Activated T-helper 1 cell treated with anti-CD3 and anti-CD28 coated beads, Interleukin-12 subunit alpha, Interleukin-12 subunit beta, Interleukin-2, Interleukin-4 antibody, amounts not matched to agents 30 ng/mL and 10 ng/mL and 1 ng/mL, durations not matched to agents 14 hours and 24 hours and 36 hours (primary cell): ENCODE measurements around the gene AXIN2. TPM values are rescaled to one million over a fixed set of nuclear protein-coding genes. Genes with fewer than 3 reads are reported as not detected.

Experiments
- DNase-seq: peaks from one replicate; pipeline ENCODE4 v3.0.0; 2021; ENCODE audit warnings: low spot score
- H3K27ac Mint-ChIP-seq: one replicate; pipeline ENCODE4 v1.8.0; 2021; ENCODE audit warnings: mild to moderate bottlenecking, mixed read lengths
- H3K27me3 Mint-ChIP-seq: one replicate; pipeline ENCODE4 v1.8.0; 2022; ENCODE audit warnings: mild to moderate bottlenecking, moderate library complexity, mixed read lengths; ENCODE audit not compliant: insufficient read depth
- H3K36me3 Mint-ChIP-seq: one replicate; pipeline ENCODE4 v1.8.0; 2021; ENCODE audit warnings: low read depth, mixed read lengths
- H3K4me1 Mint-ChIP-seq: one replicate; pipeline ENCODE4 v1.8.0; 2021; ENCODE audit warnings: low read depth, mixed read lengths
- H3K4me3 Mint-ChIP-seq: one replicate; pipeline ENCODE4 v1.8.0; 2021; ENCODE audit warnings: mild to moderate bottlenecking, moderate library complexity, mixed read lengths
- H3K9me3 Mint-ChIP-seq: one replicate; pipeline ENCODE4 v1.8.0; 2021; ENCODE audit warnings: mixed read lengths
- intact Hi-C: fragments of 100-400 bp; cut with micrococcal nuclease; formaldehyde crosslinking; loops from one replicate; pipeline ENCODE4 v1.15.1; 2024
- total RNA-seq: library from RNA; stranded (reverse); gene quantifications from 2 replicates; pipeline ENCODE4 v1.2.3, GENCODE V29; 2022

AXIN2 gene
- total RNA-seq, 1 donor from 2014 or later = 5.6 TPM

GRCh38 chr17:65535777-65536572 is 25.5 kb downstream of the AXIN2 start:
- Mint-ChIP-seq H3K9me3 (no peaks in the 10 kb centered on the region), H3K4me3 (no peak overlapping the region), H3K27ac (no peak overlapping the region), H3K4me1 (peaks cover 7% of the 10 kb centered on the region), H3K27me3 (peaks cover 18% of the 10 kb centered on the region), H3K36me3 (peaks cover 7% of the 10 kb centered on the region)
- intact Hi-C loops = no loop called here
- DNase-seq = no peak

GRCh38 chr17:65533852-65534457 is 27.5 kb downstream of the AXIN2 start:
- Mint-ChIP-seq H3K36me3 (peaks cover 7% of the 10 kb centered on the region), H3K9me3 (no peaks in the 10 kb centered on the region)
- intact Hi-C loops = no loop called here

GRCh38 chr17:65533056-65533745 is 28.2 kb downstream of the AXIN2 start:
- Mint-ChIP-seq H3K4me3 (no peak overlapping the region), H3K9me3 (no peaks in the 10 kb centered on the region), H3K27me3 (peaks cover 7% of the 10 kb centered on the region), H3K36me3 (peaks cover 7% of the 10 kb centered on the region), H3K27ac (no peak overlapping the region), H3K4me1 (no peaks in the 10 kb centered on the region)
- DNase-seq = no peak
- intact Hi-C loops = no loop called here

More at GRCh38 chr17:65533852-65534457, 27.5 kb downstream of the AXIN2 start:
- no peak overlapping the region for H3K27ac Mint-ChIP-seq
- peaks cover 3% of the 10 kb centered on the region for H3K4me1 Mint-ChIP-seq
- DNase-seq = no peak
- H3K27me3 Mint-ChIP-seq = peaks cover 7% of the 10 kb centered on the region
- H3K4me3 Mint-ChIP-seq = no peak overlapping the region

- Mint-ChIP-seq H3K9me3 (no peaks in the 10 kb centered on the region), H3K36me3 (peaks cover 7% of the 10 kb centered on the region), H3K27ac (no peak overlapping the region)
Observed at GRCh38 chr17:65532101-65532890, 29.2 kb downstream of the AXIN2 start.

GRCh38 chr17:65531256-65532100 is 30.0 kb downstream of the AXIN2 start:
- intact Hi-C loops = no loop called here
- no peak overlapping the region for H3K27ac Mint-ChIP-seq
- H3K36me3 Mint-ChIP-seq = peaks cover 7% of the 10 kb centered on the region
- peaks cover 9% of the 10 kb centered on the region for H3K27me3 Mint-ChIP-seq
- no peak for DNase-seq
- no peaks in the 10 kb centered on the region for H3K4me1 Mint-ChIP-seq
- no peak overlapping the region for H3K4me3 Mint-ChIP-seq
- no peaks in the 10 kb centered on the region for H3K9me3 Mint-ChIP-seq

More at GRCh38 chr17:65532101-65532890, 29.2 kb downstream of the AXIN2 start:
- intact Hi-C loops = no loop called here
- DNase-seq = no peak
- Mint-ChIP-seq H3K4me3 (no peak overlapping the region), H3K4me1 (no peaks in the 10 kb centered on the region), H3K27me3 (peaks cover 7% of the 10 kb centered on the region)

- Mint-ChIP-seq H3K4me3 (no peak overlapping the region), H3K9me3 (no peaks in the 10 kb centered on the region), H3K27ac (peak overlapping the region; percentile 29), H3K36me3 (peaks cover 7% of the 10 kb centered on the region), H3K27me3 (peaks cover 11% of the 10 kb centered on the region), H3K4me1 (no peaks in the 10 kb centered on the region)
- DNase-seq = no peak
- intact Hi-C loops = no loop called here
Observed at GRCh38 chr17:65530523-65531255, 30.8 kb downstream of the AXIN2 start.

- H3K9me3 Mint-ChIP-seq = no peaks in the 10 kb centered on the region
- intact Hi-C loops = loop anchor here (10.0 kb wide), 1 partner anchor 265 kb away; no protein-coding TSS in a partner anchor
- H3K36me3 Mint-ChIP-seq = peaks cover 2% of the 10 kb centered on the region
- H3K4me3 Mint-ChIP-seq = no peak overlapping the region
- H3K27ac Mint-ChIP-seq = no peak overlapping the region
- no peak for DNase-seq
- peaks cover 12% of the 10 kb centered on the region for H3K27me3 Mint-ChIP-seq
- H3K4me1 Mint-ChIP-seq = no peaks in the 10 kb centered on the region
Observed at GRCh38 chr17:65529761-65530522, 31.5 kb downstream of the AXIN2 start.

- H3K27ac Mint-ChIP-seq = no peak overlapping the region
- H3K9me3 Mint-ChIP-seq = no peaks in the 10 kb centered on the region
- intact Hi-C loops = loop anchor here (10.0 kb wide), 1 partner anchor 264 kb away; no protein-coding TSS in a partner anchor
- H3K4me3 Mint-ChIP-seq = no peak overlapping the region
- peaks cover 18% of the 10 kb centered on the region for H3K27me3 Mint-ChIP-seq
- peaks cover 2% of the 10 kb centered on the region for H3K36me3 Mint-ChIP-seq
- H3K4me1 Mint-ChIP-seq = peaks cover 4% of the 10 kb centered on the region
- DNase-seq = no peak
Observed at GRCh38 chr17:65529040-65529633, 32.3 kb downstream of the AXIN2 start.

- Mint-ChIP-seq H3K9me3 (no peaks in the 10 kb centered on the region), H3K27me3 (peaks cover 22% of the 10 kb centered on the region), H3K27ac (no peak overlapping the region), H3K4me1 (peaks cover 16% of the 10 kb centered on the region), H3K4me3 (no peak overlapping the region), H3K36me3 (no peaks in the 10 kb centered on the region)
- intact Hi-C loops = loop anchor here (10.0 kb wide), 1 partner anchor 263 kb away; no protein-coding TSS in a partner anchor
- DNase-seq = no peak
Observed at GRCh38 chr17:65527857-65528591, 33.4 kb downstream of the AXIN2 start.

- intact Hi-C loops = loop anchor here (10.0 kb wide), 1 partner anchor 263 kb away; no protein-coding TSS in a partner anchor
- peaks cover 22% of the 10 kb centered on the region for H3K4me1 Mint-ChIP-seq
- DNase-seq = no peak
- H3K36me3 Mint-ChIP-seq = no peaks in the 10 kb centered on the region
- no peak overlapping the region for H3K27ac Mint-ChIP-seq
- no peak overlapping the region for H3K4me3 Mint-ChIP-seq
- H3K27me3 Mint-ChIP-seq = peaks cover 21% of the 10 kb centered on the region
- no peaks in the 10 kb centered on the region for H3K9me3 Mint-ChIP-seq
Observed at GRCh38 chr17:65527381-65527780, 34.1 kb downstream of the AXIN2 start.
